T-helper 2 cell treated with Interferon-gamma antibody and Interleukin-4, amounts not matched to agents 100 ng/mL and 5 ng/mL, for 36 hours (primary cell): ENCODE measurements around the gene CYP2R1. TPM values are rescaled to one million over a fixed set of nuclear protein-coding genes. Genes with fewer than 3 reads are reported as not detected.

ENCODE experiments used
- intact Hi-C: fragments of 100-400 bp; cut with micrococcal nuclease; formaldehyde crosslinking; loops from one replicate; pipeline ENCODE4 v1.15.1; 2023
- total RNA-seq: library from RNA; stranded (reverse); gene quantifications from 2 replicates; pipeline ENCODE4 v1.2.3, GENCODE V29; 2022

Gene CYP2R1
- 15.3 and 15.4 TPM in 2 replicates for total RNA-seq

- intact Hi-C loops = loop anchor here (1.0 to 5.0 kb wide), 4 partner anchors 12 to 1845 kb away; partner anchors contain the start of genes C11orf58 and COPB1
Observed at GRCh38 chr11:14892036-14892556, at the start of gene CYP2R1. CYP2R1 (minus strand) TSS chr11:14892231; CDS start chr11:14892205, 26 bp downstream.

- intact Hi-C loops = no loop called here
Observed at GRCh38 chr11:14938936-14939335, 46.9 kb upstream of the CYP2R1 start.

GRCh38 chr11:14934641-14935351 lies 42.8 kb upstream of the CYP2R1 start:
- intact Hi-C loops = no loop called here

- intact Hi-C loops = no loop called here
Observed at GRCh38 chr11:14932447-14932846, 40.4 kb upstream of the CYP2R1 start.

GRCh38 chr11:14930369-14930768 lies 38.3 kb upstream of the CYP2R1 start:
- intact Hi-C loops = no loop called here

- intact Hi-C loops = no loop called here
Observed at GRCh38 chr11:14927146-14927545, 35.1 kb upstream of the CYP2R1 start.

GRCh38 chr11:14924318-14924717 lies 32.3 kb upstream of the CYP2R1 start:
- intact Hi-C loops = no loop called here

GRCh38 chr11:14916403-14916802 lies 24.4 kb upstream of the CYP2R1 start:
- intact Hi-C loops = no loop called here

GRCh38 chr11:14914536-14914935 lies 22.5 kb upstream of the CYP2R1 start:
- intact Hi-C loops = no loop called here

- intact Hi-C loops = loop anchor here (1.0 to 10.0 kb wide), 7 partner anchors 65 to 1446 kb away; partner anchors contain the start of genes BTBD10 and FAR1
Observed at GRCh38 chr11:14908214-14908880, 16.3 kb upstream of the CYP2R1 start.

GRCh38 chr11:14907411-14908213 lies 15.6 kb upstream of the CYP2R1 start:
- intact Hi-C loops = loop anchor here (1.0 to 10.0 kb wide), 9 partner anchors 66 to 1445 kb away; partner anchors contain the start of genes BTBD10 and FAR1

- intact Hi-C loops = loop anchor here (1.0 to 10.0 kb wide), 4 partner anchors 117 to 1445 kb away; partner anchors contain the start of genes BTBD10 and FAR1
Observed at GRCh38 chr11:14906993-14907392, 15.0 kb upstream of the CYP2R1 start.

GRCh38 chr11:14906578-14906977 lies 14.5 kb upstream of the CYP2R1 start:
- intact Hi-C loops = loop anchor here (2.0 to 10.0 kb wide), 3 partner anchors 1134 to 1444 kb away; partner anchors contain the start of genes BTBD10 and FAR1

- intact Hi-C loops = loop anchor here (1.0 to 10.0 kb wide), 7 partner anchors 260 to 1443 kb away; partner anchors contain the start of genes BTBD10, COPB1, FAR1 and PSMA1
Observed at GRCh38 chr11:14905104-14906033, 13.3 kb upstream of the CYP2R1 start.

GRCh38 chr11:14904745-14905103 lies 12.7 kb upstream of the CYP2R1 start:
- intact Hi-C loops = loop anchor here (1.0 to 10.0 kb wide), 7 partner anchors 12 to 1442 kb away; partner anchors contain the start of genes BTBD10, COPB1, CYP2R1 and FAR1

- intact Hi-C loops = loop anchor here (10.0 kb wide), 1 partner anchor 1238 kb away; the partner anchor contains the start of gene FAR1
Observed at GRCh38 chr11:14902650-14903350, 10.8 kb upstream of the CYP2R1 start.

GRCh38 chr11:14898906-14899305 lies 6.9 kb upstream of the CYP2R1 start:
- intact Hi-C loops = no loop called here

GRCh38 chr11:14898355-14898754 lies 6.3 kb upstream of the CYP2R1 start:
- intact Hi-C loops = no loop called here
